Parathyroid adenoma (tissue), 2 donors: ENCODE results near the gene HBEGF.
A peak's percentile ranks its signal among the peaks of the same experiment; 100 is the strongest.

Source experiments
- H2AFZ ChIP-seq: fragments of 300-600 bp; sonication (generic); one replicate; pipeline ENCODE4 v1.7.0; 2017; ENCODE audit warnings: antibody characterized with exemption, mild to moderate bottlenecking
- H3K27ac ChIP-seq: fragments of 300-600 bp; sonication (generic); one replicate; pipeline ENCODE4 v1.7.0; 2017
- H3K27me3 ChIP-seq: fragments of 300-600 bp; sonication (generic); one replicate; pipeline ENCODE4 v1.7.0; 2017; ENCODE audit warnings: low read length; ENCODE audit not compliant: control insufficient read depth, insufficient read depth
- H3K36me3 ChIP-seq: fragments of 300-600 bp; sonication (generic); one replicate; pipeline ENCODE4 v1.7.0; 2017; ENCODE audit warnings: low read length; ENCODE audit not compliant: control insufficient read depth, insufficient read depth
- H3K4me1 ChIP-seq: fragments of 300-600 bp; sonication (generic); one replicate; pipeline ENCODE4 v1.7.0; 2017; ENCODE audit warnings: control low read depth
- H3K4me2 ChIP-seq: fragments of 300-600 bp; sonication (generic); one replicate; pipeline ENCODE4 v1.7.0; 2017; ENCODE audit warnings: low read length
- H3K4me3 ChIP-seq: fragments of 300-600 bp; sonication (generic); one replicate; pipeline ENCODE4 v1.7.0; 2017; ENCODE audit warnings: low read depth, low read length
- H3K79me2 ChIP-seq: fragments of 300-600 bp; sonication (generic); one replicate; pipeline ENCODE4 v1.7.0; 2017; ENCODE audit warnings: control low read depth
- H3K9ac ChIP-seq: fragments of 300-600 bp; sonication (generic); one replicate; pipeline ENCODE4 v1.7.0; 2017; ENCODE audit warnings: mild to moderate bottlenecking
- H3K9me3 ChIP-seq: fragments of 300-600 bp; sonication (generic); one replicate; pipeline ENCODE4 v1.7.0; 2017; ENCODE audit warnings: low read length; ENCODE audit not compliant: control insufficient read depth
- CTCF ChIP-seq: fragments of 300-600 bp; sonication (generic); IDR thresholded peaks from one replicate; pipeline ENCODE4 v1.7.0; 2017; ENCODE audit warnings: antibody characterized with exemption, mild to moderate bottlenecking
- donor health status: primary hyperparathyroidism.

The HBEGF gene

GRCh38 chr5:140365282-140365681, 18.9 kb upstream of the HBEGF start:
- Histone ChIP-seq H3K36me3 (no peaks in the 10 kb centered on the region), H2AFZ (no peak overlapping the region), H3K4me3 (no peak overlapping the region), H3K79me2 (no peaks in the 10 kb centered on the region), H3K27me3 (no peaks in the 10 kb centered on the region), H3K27ac (no peak overlapping the region), H3K9me3 (no peaks in the 10 kb centered on the region), H3K9ac (no peak overlapping the region), H3K4me1 (no peaks in the 10 kb centered on the region), H3K4me2 (no peak overlapping the region)
- TF ChIP-seq CTCF, result no peak

GRCh38 chr5:140364472-140364765, 18.0 kb upstream of the HBEGF start:
- Histone ChIP-seq H3K36me3 (no peaks in the 10 kb centered on the region), H3K4me3 (no peak overlapping the region), H3K27me3 (no peaks in the 10 kb centered on the region), H3K9ac (no peak overlapping the region), H3K4me2 (no peak overlapping the region), H3K27ac (no peak overlapping the region), H3K79me2 (no peaks in the 10 kb centered on the region), H2AFZ (no peak overlapping the region), H3K4me1 (no peaks in the 10 kb centered on the region), H3K9me3 (no peaks in the 10 kb centered on the region)
- no peak for TF ChIP-seq CTCF

GRCh38 chr5:140363631-140364471, 17.4 kb upstream of the HBEGF start:
- H3K79me2 ChIP-seq, result no peaks in the 10 kb centered on the region
- H3K4me2 ChIP-seq, result peak overlapping the region; percentile 70
- H3K36me3 ChIP-seq, result no peaks in the 10 kb centered on the region
- peak overlapping the region; percentile 28 for H3K4me3 ChIP-seq
- H3K4me1 ChIP-seq, result no peaks in the 10 kb centered on the region
- H3K9me3 ChIP-seq, result no peaks in the 10 kb centered on the region
- H3K27me3 ChIP-seq, result no peaks in the 10 kb centered on the region
- H3K9ac ChIP-seq, result no peak overlapping the region
- H3K27ac ChIP-seq, result no peak overlapping the region
- peak overlapping the region; percentile 65 for H2AFZ ChIP-seq
- no peak for TF ChIP-seq CTCF

GRCh38 chr5:140362875-140363630, 16.6 kb upstream of the HBEGF start:
- no peaks in the 10 kb centered on the region for H3K27me3 ChIP-seq
- peak overlapping the region; percentile 65 for H2AFZ ChIP-seq
- TF ChIP-seq CTCF, result peak; percentile 96
- H3K9me3 ChIP-seq, result no peaks in the 10 kb centered on the region
- H3K36me3 ChIP-seq, result no peaks in the 10 kb centered on the region
- H3K9ac ChIP-seq, result no peak overlapping the region
- H3K4me3 ChIP-seq, result peak overlapping the region; percentile 28
- no peaks in the 10 kb centered on the region for H3K79me2 ChIP-seq
- H3K4me2 ChIP-seq, result peak overlapping the region; percentile 70
- no peaks in the 10 kb centered on the region for H3K4me1 ChIP-seq
- H3K27ac ChIP-seq, result no peak overlapping the region
